Measurements from ENCODE around the gene ITGA2.

DNA sequence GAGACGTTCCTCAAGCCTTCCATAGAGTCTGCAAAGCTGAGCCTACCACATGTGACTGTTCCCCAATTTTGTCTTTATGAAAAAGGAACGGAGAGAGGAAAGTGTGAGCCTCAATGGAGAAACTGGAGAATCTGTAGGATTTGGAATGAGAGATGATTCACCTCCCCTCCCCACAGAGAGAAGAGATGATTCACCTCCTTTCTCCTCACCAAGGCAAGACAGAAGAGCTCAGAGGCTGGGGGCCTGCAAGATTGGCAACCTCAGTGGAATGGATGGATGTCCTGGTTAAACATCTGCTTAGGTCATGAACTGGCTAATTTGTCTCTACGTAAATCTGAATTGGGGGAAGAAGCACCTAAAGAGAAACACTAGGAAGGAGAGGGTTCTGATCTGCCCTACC, 137.4 kb downstream of the ITGA2 start:
- no peak for TF ChIP-seq EZH2 (IDR thresholded peaks at IDR 0.05; ENCODE audit: insufficient read depth, poor library complexity, severe bottlenecking)
- TF ChIP-seq EZH2phosphoT487 (IDR thresholded peaks at IDR 0.05; ENCODE audit: insufficient read depth, low read depth), result no peak

Measured in GM23248 (cell line).